HL-60/S4 (cell line): Measurements from ENCODE around the gene SEMA3E.
"Not testable (repeated sequence)": the region's sequence is repeated elsewhere in the genome, so short reads cannot be mapped to it uniquely, and the experiment has no call there.

Experiments used
- in situ Hi-C: fragments of 300-500 bp; cut with MboI; formaldehyde crosslinking; loops from 2 replicates; pipeline ENCODE4 v1.14.3; 2022; ENCODE audit warnings: low sequenced_read_pairs

Gene SEMA3E

DNA sequence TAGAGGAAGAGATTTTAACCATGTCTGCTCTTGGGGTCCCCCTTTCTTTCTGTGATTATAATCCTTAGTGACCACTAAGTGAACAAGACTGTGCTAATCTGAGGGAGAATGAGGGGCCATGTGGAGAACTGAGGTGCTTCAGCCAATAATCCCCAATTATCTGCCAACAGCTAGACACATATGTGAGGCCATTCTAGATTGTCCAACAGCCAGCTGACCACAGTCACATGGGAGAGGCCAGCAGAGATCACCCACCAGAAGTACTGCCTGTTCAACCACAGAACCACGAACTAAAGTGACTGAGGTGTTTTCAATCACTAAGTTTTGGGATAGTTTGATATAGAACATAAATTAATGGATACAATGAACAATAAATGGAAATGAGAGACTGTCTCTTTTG lies 74.3 kb downstream of the SEMA3E start:
- in situ Hi-C loops: no loop called here

DNA sequence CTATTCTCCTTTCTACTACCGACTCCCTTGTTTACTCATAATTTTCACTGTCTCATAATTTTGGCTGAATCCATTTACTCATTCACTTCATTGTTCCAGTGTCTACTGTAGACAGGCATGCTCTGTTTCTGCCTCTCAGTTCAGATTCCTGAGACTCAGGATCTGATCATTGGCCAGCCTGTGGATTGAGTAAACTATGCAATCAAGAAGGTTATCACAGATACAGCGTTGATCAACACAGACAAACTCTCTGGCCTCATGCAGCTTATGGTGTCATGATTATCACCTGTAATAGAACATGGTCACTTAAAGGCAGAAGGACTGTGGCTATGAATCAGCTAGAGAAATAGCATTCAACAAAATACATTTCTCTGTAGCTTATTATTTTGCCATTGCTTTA lies 86.0 kb downstream of the SEMA3E start:
- in situ Hi-C loops: no loop called here

DNA sequence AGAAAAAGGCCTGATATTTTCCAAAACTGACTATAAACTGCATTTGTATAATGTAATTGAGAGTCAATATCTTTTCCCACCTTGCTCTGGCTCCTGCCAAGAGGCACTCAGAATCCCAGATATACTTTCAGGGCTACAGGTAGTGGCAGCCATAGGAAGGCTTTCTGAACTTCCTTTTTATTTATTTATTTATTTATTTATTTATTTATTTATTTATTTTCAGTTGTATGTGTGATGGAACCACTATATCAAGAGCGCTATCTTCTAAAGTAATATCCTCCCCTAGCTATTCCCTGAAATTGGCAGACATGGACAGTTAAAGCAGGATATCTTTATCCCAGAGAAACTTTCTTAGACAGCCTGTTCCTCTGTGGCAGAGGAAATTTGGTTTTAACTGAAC lies 86.7 kb downstream of the SEMA3E start:
- in situ Hi-C loops: no loop called here

DNA sequence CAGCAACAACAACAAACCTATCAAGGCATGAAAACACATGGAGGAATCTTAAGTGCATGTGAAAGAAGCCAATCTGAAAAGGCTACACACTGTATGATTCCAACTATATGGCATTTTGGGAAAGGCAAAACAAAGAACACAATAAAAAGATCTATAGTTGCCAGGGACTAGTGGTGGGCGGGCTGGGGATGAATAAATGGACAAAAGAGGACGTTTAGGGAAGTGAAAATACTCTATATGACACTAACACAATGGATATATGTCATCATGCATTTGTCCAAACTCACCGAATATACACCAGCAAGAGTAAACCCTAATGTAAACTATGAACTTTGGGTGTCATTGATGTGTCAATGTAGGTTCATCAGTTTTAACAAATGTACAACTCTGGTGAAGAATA lies 89.1 kb downstream of the SEMA3E start:
- in situ Hi-C loops: no loop called here

- in situ Hi-C loops: not testable (repeated sequence)
These were observed 96.4 kb downstream of the SEMA3E start for GRCh38 chr7:83552556-83552955.

GRCh38 chr7:83550100-83550499 lies 98.8 kb downstream of the SEMA3E start:
- in situ Hi-C loops: no loop called here

DNA sequence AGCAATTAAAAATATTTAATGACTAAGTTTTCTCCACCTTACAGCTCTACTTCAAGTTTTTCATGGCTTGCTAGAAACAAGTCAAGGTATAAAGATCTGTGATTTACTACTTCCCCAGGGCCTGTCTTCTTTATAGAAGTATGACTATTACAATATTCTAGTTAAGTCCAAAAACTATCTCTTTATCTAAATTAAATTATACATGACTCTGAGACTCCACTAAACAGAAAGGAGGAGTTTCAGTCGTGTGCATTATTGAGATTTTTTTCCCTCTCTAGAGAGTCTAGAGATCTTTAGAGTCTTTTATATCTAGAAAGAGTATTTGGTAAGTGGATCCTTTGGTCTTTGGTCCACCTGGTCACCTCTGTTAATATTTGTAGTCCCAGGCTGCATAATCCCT lies 100.7 kb downstream of the SEMA3E start:
- in situ Hi-C loops: no loop called here

DNA sequence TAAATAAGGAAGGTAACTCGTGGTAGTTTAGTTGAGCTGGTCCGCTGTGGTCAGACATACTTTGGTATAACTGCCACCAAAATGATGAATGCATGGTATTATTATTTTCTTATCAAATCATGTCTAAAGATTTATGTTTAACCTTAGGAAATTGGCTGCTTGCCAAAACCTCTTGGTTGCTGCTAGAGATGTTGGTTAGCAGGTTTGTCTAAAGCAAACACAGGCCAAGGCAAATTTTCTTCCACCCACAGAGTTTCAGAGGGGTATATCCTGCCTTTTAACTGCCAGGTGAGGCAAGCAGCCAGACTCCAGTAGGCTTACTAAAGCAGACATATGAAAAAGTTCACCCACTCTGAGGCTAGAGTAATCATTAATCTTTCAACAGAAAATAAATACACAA lies 101.4 kb downstream of the SEMA3E start:
- in situ Hi-C loops: no loop called here

DNA sequence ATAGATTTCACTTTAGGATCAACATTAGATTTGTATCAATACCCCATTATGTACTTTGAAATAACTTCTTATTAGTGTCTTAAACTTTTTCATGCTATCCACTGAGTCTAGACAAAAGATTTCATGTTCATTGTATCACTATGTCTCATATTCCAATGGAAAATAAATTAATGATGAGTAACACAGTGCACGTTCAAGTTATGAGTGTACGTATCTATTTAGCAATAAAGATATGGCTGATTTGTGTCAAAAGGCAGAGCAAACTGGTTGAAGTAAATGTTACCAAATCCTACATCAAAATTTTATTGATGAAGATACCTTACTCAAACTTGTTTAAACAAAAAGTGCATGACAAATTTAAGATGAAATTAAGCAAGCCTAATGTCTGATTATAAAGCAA lies 102.4 kb downstream of the SEMA3E start:
- in situ Hi-C loops: no loop called here

DNA sequence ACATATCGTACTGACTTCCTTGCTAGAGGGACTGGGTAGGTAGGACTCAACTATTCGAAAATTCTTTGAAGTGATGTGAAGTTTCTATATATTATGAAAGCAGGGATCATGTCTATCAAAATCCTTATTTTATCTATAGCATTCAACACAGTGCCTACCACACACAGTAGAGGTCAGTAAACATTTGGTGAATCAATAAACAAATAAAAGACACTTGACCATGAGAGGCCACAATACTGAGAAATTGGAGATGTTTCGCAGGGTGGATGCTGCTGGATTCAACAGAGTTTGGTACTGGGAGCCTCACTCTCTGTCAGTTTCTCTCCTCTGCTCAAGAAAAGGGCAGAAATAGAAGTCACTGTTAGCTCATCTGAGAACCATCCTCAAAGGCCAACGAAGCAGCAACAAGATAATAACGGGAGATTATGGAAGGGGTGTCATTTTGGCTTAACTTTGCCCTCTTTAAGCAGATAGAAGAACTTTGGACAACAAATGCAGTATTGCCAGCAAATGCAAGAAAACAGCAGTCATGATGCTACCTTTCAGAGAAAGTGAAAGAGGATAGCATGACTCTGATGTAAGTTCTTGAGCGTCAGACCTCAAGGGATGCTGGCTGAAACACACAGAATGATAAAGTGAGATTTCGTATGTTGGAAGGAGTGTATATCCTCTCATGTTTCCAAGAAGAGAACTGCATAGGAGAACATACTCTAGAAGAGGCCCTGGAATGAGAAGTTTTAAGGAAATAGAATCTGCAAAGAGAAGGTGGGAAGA lies 107.6 kb downstream of the SEMA3E start:
- in situ Hi-C loops: no loop called here

DNA sequence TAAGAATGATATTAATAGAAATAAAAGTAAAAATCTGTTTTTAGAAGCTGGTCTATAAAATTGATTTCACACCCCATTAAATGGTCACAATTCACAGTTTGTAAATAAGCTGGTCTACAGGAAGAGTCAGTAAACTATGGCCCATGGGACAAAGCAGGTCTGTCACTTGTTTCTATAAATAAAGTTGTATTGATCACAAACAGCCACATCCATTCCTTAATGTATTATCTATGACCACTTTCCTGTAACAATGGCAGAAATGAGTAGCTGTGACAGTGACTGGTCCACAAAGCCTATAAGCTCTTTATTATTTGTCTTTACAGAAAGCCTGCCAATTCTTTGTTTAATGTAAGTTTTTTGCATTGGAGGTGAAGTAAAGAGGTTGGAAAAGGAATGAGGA lies 114.5 kb downstream of the SEMA3E start:
- in situ Hi-C loops: no loop called here

DNA sequence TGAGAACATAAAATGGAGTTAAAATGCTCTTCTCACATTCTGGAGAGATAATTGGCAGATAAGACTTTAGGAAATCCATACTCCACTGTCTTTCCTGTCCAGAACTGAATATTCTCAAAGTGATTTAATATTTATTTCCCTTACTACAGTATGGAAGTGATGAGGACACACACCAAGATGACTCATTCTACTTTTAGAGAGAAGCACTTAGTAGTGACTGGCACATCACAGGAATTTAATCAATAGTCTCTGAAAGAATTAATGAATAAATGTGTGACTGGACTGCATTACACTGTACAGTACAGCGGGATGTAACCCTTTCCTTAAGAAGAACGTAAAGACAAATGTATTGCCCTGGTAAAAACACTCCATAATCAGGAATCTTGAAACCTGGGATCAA lies 116.7 kb downstream of the SEMA3E start:
- in situ Hi-C loops: no loop called here

GRCh38 chr7:83531766-83532165 lies 117.2 kb downstream of the SEMA3E start:
- in situ Hi-C loops: no loop called here

DNA sequence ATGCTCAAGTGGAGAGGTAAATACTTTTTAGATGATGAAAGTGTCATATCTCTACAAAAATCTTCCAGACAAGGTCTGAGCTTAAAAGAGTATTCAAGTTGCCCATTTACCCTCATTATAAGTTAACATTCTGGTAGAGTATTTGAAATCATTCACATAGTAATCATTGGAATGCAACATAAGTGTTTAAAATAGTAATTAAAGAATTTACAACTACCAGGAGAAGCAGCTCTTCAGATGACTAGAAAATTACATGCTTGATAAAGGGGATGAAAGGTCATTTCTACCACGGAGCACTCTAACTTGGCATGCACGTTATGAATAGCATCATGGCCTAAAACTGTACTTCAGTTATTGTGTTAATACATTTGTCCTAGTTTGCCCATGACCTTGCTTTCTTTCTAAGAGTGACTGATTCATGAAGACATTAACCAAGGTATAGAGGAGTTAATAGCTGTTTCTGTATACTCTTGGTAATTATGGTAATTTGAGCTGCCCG lies 120.0 kb downstream of the SEMA3E start:
- in situ Hi-C loops: no loop called here

DNA sequence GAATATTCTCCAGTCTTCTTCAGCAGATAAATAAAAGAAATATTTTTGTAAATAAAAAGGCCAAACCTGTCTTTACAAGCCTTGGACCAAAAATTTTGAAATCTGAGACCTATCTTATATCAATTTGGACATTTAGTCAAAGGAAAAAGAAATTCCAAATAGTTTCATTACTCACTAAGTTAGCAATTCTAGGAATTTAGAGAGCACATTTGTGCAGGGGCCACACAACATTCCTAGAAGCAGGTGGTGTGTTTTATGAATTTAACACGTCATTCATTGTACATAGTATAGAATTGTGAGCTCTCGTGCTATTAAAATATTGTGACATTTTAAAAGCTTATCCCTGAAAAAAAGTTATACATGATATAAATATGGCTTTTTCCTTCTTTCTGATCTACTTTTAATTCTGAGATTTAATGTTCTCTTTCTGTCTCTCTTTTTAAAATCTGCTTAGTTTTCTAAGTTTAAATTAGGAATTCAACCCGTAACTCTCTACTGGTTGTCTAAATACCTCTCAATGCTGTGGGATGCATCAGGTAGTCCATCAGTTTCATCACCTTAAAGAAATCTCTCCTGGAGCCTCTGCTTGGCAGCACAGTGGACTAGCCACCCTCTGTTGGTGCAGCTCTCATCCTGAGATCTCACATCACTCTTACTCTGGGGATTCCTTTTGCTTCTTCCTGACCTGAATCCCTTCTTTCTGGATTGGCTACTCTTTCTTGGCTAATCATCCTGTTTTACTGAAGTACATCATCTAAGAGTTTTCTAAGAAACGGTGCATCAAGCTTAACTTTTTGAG lies 124.5 kb downstream of the SEMA3E start:
- in situ Hi-C loops: no loop called here

GRCh38 chr7:83520726-83521125 lies 128.2 kb downstream of the SEMA3E start:
- in situ Hi-C loops: no loop called here

GRCh38 chr7:83519240-83519639 lies 129.7 kb downstream of the SEMA3E start:
- in situ Hi-C loops: no loop called here

GRCh38 chr7:83517035-83517700 lies 131.8 kb downstream of the SEMA3E start:
- in situ Hi-C loops: no loop called here

GRCh38 chr7:83514977-83515376 lies 134.0 kb downstream of the SEMA3E start:
- in situ Hi-C loops: no loop called here

DNA sequence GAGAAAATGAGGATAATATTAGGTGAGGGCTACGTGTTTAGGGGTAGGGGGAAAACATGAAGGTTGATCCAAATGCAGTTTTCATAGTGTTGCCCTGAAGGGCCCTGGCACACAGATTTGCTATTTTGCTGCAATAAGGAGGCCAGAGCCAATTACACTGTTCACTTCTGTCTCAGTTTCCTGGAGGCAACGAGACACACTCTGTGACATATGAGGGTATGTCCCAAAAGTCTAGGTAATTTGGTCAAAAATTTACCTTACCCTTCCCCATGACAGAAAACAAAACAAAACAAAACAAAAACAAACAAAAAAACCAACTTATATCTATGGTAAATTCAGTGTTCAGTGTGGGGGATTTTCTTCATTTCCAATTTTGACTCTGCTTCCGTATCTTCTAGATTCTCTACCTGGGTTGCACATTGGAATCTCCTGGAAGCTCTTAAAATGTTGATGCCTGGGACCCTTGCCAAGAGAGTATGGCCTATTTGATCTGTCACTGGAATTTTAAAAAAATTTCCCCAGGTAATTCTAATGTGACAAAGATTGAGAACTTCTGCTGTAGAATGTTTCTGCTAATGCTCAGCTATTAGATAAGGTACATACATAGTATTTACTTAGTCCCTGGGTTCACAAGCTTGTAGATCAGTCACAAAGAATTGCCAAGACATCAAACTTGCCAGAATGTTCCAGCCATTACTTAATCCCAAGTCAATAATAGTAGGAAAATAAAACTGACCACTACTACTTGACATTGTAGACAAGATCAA lies 139.5 kb downstream of the SEMA3E start:
- in situ Hi-C loops: no loop called here

DNA sequence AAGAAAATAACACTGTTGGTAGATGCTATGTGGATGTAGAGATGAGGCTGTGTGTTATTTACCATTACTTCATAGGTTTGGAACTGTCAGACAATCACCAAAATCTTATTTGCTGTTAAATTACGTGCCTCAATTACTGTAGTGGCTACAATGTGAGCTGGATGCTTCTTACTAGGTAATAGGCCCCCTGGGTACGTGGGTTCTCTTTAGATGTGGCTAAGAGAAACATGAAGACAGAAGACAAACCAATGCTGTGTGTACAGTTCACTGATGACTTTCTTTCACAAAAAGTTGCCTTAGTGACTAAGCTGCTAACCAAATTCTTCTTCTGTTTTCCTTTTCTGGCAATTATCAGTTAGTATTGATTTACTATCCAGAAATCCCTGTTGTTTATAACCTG lies 144.6 kb downstream of the SEMA3E start:
- in situ Hi-C loops: no loop called here
